H1 (cell line): ENCODE results near the gene CCL1. TPM values are rescaled to one million over a fixed set of nuclear protein-coding genes. Genes with fewer than 3 reads are reported as not detected.

Experiments used
- CTCF ChIA-PET: fragments of 300-600 bp; sonication (Branson Sonifier 250); formaldehyde crosslinking; loops from one replicate; lab custom pipeline; 2021; ENCODE audit not compliant: partially characterized antibody; lab: Charles Lee
- POLR2A ChIA-PET: fragments of 300-600 bp; sonication (Branson Sonifier 250); formaldehyde crosslinking; loops from one replicate; lab custom pipeline; 2021; ENCODE audit warnings: inconsistent platforms; ENCODE audit not compliant: partially characterized antibody; lab: Charles Lee
- DNase-seq, 2 experiments: peaks; one replicate each; pipeline versions ENCODE4 v3.0.0 to v3.0.0-alpha.2; 2010 to 2022; ENCODE audit warnings: low spot score in 2 of 2, low read depth in 1 of 2, mixed read lengths in 1 of 2
- FAIRE-seq: peaks from 2 replicates; lab custom pipeline; 2011; peaks lifted over from hg19 to GRCh38; lab: Jason Lieb, UNC
- H2AFZ ChIP-seq: 2 replicates; pipeline ENCODE4 v1.8.1; 2012; ENCODE audit warnings: low read length, inconsistent platforms
- H2AK5ac ChIP-seq: 2 replicates; pipeline ENCODE4 v1.6.1; 2013; ENCODE audit warnings: low read depth, low read length
- H2BK120ac ChIP-seq: replicated peaks from 2 replicates; pipeline ENCODE3; 2013; ENCODE audit warnings: low read depth, low read length, inconsistent platforms
- H2BK12ac ChIP-seq: 2 replicates; pipeline ENCODE4 v1.6.1; 2013; ENCODE audit warnings: low read depth, low read length
- H2BK15ac ChIP-seq: 2 replicates; pipeline ENCODE4 v1.6.1; 2013; ENCODE audit warnings: low read length
- H2BK20ac ChIP-seq: 2 replicates; pipeline ENCODE4 v1.6.1; 2013; ENCODE audit warnings: low read length
- H2BK5ac ChIP-seq: 2 replicates; pipeline ENCODE4 v1.6.1; 2013; ENCODE audit warnings: low read depth, low read length
- H3K14ac ChIP-seq: 2 replicates; pipeline ENCODE4 v1.6.1; 2013; ENCODE audit warnings: inconsistent platforms; ENCODE audit not compliant: insufficient read length
- H3K18ac ChIP-seq: 2 replicates; pipeline ENCODE4 v1.6.1; 2013; ENCODE audit warnings: low read length; ENCODE audit errors: extremely low read depth
- H3K23ac ChIP-seq: 2 replicates; pipeline ENCODE4 v1.6.1; 2013; ENCODE audit warnings: inconsistent platforms; ENCODE audit not compliant: insufficient read length
- H3K23me2 ChIP-seq: 2 replicates; pipeline ENCODE4 v1.6.1; 2013; ENCODE audit warnings: low read depth, low read length
- H3K27ac ChIP-seq: 2 replicates; pipeline ENCODE4 v1.6.1; 2011; ENCODE audit warnings: low read depth, low read length, inconsistent platforms
- H3K27me3 ChIP-seq, 4 experiments: replicated peaks in 1 of 4; 1 replicate in 1 of 4; 2 replicates in 3 of 4; pipeline versions ENCODE4 v1.6.1 to v1.8.1; 2011 to 2013; ENCODE audit warnings: low read length in 3 of 4, mild to moderate bottlenecking in 3 of 4, inconsistent platforms in 2 of 4, mixed read lengths in 2 of 4, moderate library complexity in 1 of 4; ENCODE audit not compliant: control insufficient read depth in 3 of 4, insufficient read depth in 3 of 4; ENCODE audit errors: extremely low read depth in 1 of 4
- H3K36me3 ChIP-seq, 4 experiments: 2 replicates each; pipeline versions ENCODE4 v1.6.1 to v1.8.1; 2011 to 2013; ENCODE audit warnings: mild to moderate bottlenecking in 4 of 4, low read length in 3 of 4, moderate library complexity in 2 of 4, control low read depth in 1 of 4, inconsistent platforms in 1 of 4; ENCODE audit not compliant: insufficient read depth in 4 of 4, control insufficient read depth in 2 of 4
- H3K4ac ChIP-seq: replicated peaks from 2 replicates; pipeline ENCODE3; 2013; ENCODE audit warnings: low read length, low read depth, mixed read lengths, inconsistent platforms; ENCODE audit not compliant: insufficient read length
- H3K4me1 ChIP-seq, 4 experiments: replicated peaks in 1 of 4; 1 replicate in 1 of 4; 2 replicates in 3 of 4; pipeline versions ENCODE4 v1.6.1 to v1.8.1; 2011 to 2013; ENCODE audit warnings: low read length in 3 of 4, inconsistent platforms in 2 of 4, mixed read lengths in 1 of 4; ENCODE audit not compliant: insufficient read depth in 4 of 4, control insufficient read depth in 3 of 4
- H3K4me2 ChIP-seq, 2 experiments: 2 replicates each; pipeline versions ENCODE4 v1.6.1 to v1.8.1; 2011 to 2013; ENCODE audit warnings: low read depth in 2 of 2, low read length in 2 of 2, control low read depth in 1 of 2, inconsistent platforms in 1 of 2, mild to moderate bottlenecking in 1 of 2; ENCODE audit not compliant: insufficient read depth in 1 of 2
- H3K4me3 ChIP-seq, 4 experiments: fragments of 200-600, 300-600 bp in 1 of 4; sonication (generic), shearing (Covaris generic), sonication (Bioruptor Twin) in 1 of 4; 2 replicates each; pipeline versions ENCODE4 v1.5.1 to v1.8.1; 2011 to 2016; ENCODE audit warnings: low read length in 4 of 4, low read depth in 3 of 4, control low read depth in 2 of 4, inconsistent platforms in 2 of 4, mild to moderate bottlenecking in 2 of 4, mixed read lengths in 1 of 4, moderate library complexity in 1 of 4; ENCODE audit not compliant: insufficient read depth in 2 of 4; ENCODE audit errors: extremely low read depth in 1 of 4
- H3K56ac ChIP-seq: replicated peaks from 2 replicates; pipeline ENCODE3; 2013; ENCODE audit warnings: low read depth, mild to moderate bottlenecking, mixed read lengths, low read length, inconsistent platforms; ENCODE audit not compliant: insufficient read length
- H3K79me1 ChIP-seq: 2 replicates; pipeline ENCODE4 v1.6.1; 2013; ENCODE audit warnings: low read depth, low read length, control low read depth
- H3K79me2 ChIP-seq, 2 experiments: 2 replicates each; pipeline versions ENCODE4 v1.6.1 to v1.8.1; 2012 to 2013; ENCODE audit warnings: low read length in 2 of 2, mild to moderate bottlenecking in 2 of 2, inconsistent platforms in 1 of 2; ENCODE audit not compliant: insufficient read depth in 2 of 2, control insufficient read depth in 1 of 2
- H3K9ac ChIP-seq, 4 experiments: replicated peaks in 1 of 4; 1 replicate in 1 of 4; 2 replicates in 3 of 4; pipeline versions ENCODE4 v1.6.1 to v1.8.1; 2011 to 2013; ENCODE audit warnings: low read depth in 3 of 4, low read length in 3 of 4, control low read depth in 2 of 4, mild to moderate bottlenecking in 2 of 4, moderate library complexity in 2 of 4, inconsistent platforms in 1 of 4; ENCODE audit errors: extremely low read depth in 1 of 4
- H3K9me3 ChIP-seq, 2 experiments: 2 replicates each; pipeline versions ENCODE4 v1.6.1 to v1.8.1; 2012 to 2013; ENCODE audit warnings: mild to moderate bottlenecking in 2 of 2, moderate library complexity in 2 of 2, control low read depth in 1 of 2, inconsistent platforms in 1 of 2, low read depth in 1 of 2, low read length in 1 of 2, mixed read lengths in 1 of 2; ENCODE audit not compliant: insufficient read depth in 2 of 2
- H4K20me1 ChIP-seq, 2 experiments: replicated peaks in 1 of 2; 2 replicates each; pipeline versions ENCODE3 to v1.8.1; 2011 to 2013; ENCODE audit warnings: inconsistent platforms in 2 of 2, low read length in 2 of 2, mild to moderate bottlenecking in 1 of 2; ENCODE audit not compliant: insufficient read depth in 2 of 2, control insufficient read depth in 1 of 2
- H4K5ac ChIP-seq: 2 replicates; pipeline ENCODE4 v1.6.1; 2013; ENCODE audit warnings: low read length, low read depth, mixed read lengths, inconsistent platforms; ENCODE audit not compliant: insufficient read length
- H4K8ac ChIP-seq: 2 replicates; pipeline ENCODE4 v1.8.0; 2013; ENCODE audit warnings: mild to moderate bottlenecking, moderate library complexity, low read length, inconsistent platforms; ENCODE audit not compliant: insufficient read depth; ENCODE audit errors: extremely low read depth
- H4K91ac ChIP-seq: replicated peaks from 2 replicates; pipeline ENCODE3; 2013; ENCODE audit warnings: low read length, mixed read lengths, inconsistent platforms; ENCODE audit not compliant: insufficient read length
- BACH1 ChIP-seq: IDR thresholded peaks from 2 replicates; pipeline ENCODE4 v1.6.1; 2012; ENCODE audit warnings: low read length, improper control_type of control experiment
- CHD2 ChIP-seq: IDR thresholded peaks from 2 replicates; pipeline ENCODE4 v1.6.1; 2012; ENCODE audit warnings: low read length, improper control_type of control experiment
- EZH2 ChIP-seq: fragments of 200-600 bp; sonication (generic); IDR thresholded peaks from 2 replicates; pipeline ENCODE4 v1.7.1; 2012; ENCODE audit warnings: low read depth, mild to moderate bottlenecking, moderate library complexity, low read length, inconsistent platforms; ENCODE audit not compliant: severe bottlenecking
- GABPA ChIP-seq: IDR thresholded peaks from 2 replicates; pipeline ENCODE4 v1.6.1; 2011; ENCODE audit warnings: mild to moderate bottlenecking, low read length, moderate library complexity, borderline replicate concordance; ENCODE audit not compliant: insufficient read depth
- HDAC2 ChIP-seq, 2 experiments: fragments of 300-600 bp in 1 of 2; sonication (generic) in 1 of 2; IDR thresholded peaks; 2 replicates each; pipeline ENCODE4 v1.6.1; 2011 to 2012; ENCODE audit warnings: low read depth in 2 of 2, low read length in 2 of 2, mild to moderate bottlenecking in 2 of 2, moderate library complexity in 2 of 2, borderline replicate concordance in 1 of 2, inconsistent platforms in 1 of 2
- HDAC6 ChIP-seq: IDR thresholded peaks from one replicate; pipeline ENCODE4 v1.7.1; 2012; ENCODE audit warnings: low read depth, mild to moderate bottlenecking, inconsistent platforms, low read length, moderate library complexity
- KDM4A ChIP-seq: IDR thresholded peaks from one replicate; pipeline ENCODE4 v1.7.1; 2012; ENCODE audit warnings: low read depth, mild to moderate bottlenecking, moderate library complexity, low read length, inconsistent platforms; ENCODE audit not compliant: severe bottlenecking
- NANOG ChIP-seq: IDR thresholded peaks from 2 replicates; pipeline ENCODE4 v1.6.1; 2011; ENCODE audit warnings: low read length, low read depth, mild to moderate bottlenecking, inconsistent platforms; ENCODE audit not compliant: insufficient read depth, poor library complexity, severe bottlenecking
- NRF1 ChIP-seq: IDR thresholded peaks from 2 replicates; pipeline ENCODE4 v1.6.1; 2011; ENCODE audit warnings: mild to moderate bottlenecking, low read depth, low read length, improper control_type of control experiment
- RXRA ChIP-seq: IDR thresholded peaks from 2 replicates; pipeline ENCODE4 v1.6.1; 2011; ENCODE audit warnings: low read depth, mild to moderate bottlenecking, low read length, moderate library complexity; ENCODE audit not compliant: insufficient read depth
- SP4 ChIP-seq: IDR thresholded peaks from 2 replicates; pipeline ENCODE4 v1.6.1; 2012; ENCODE audit warnings: low read length, inconsistent platforms
- SUZ12 ChIP-seq: fragments of 200-600 bp; sonication (generic); IDR thresholded peaks from 2 replicates; pipeline ENCODE4 v1.6.1; 2012; ENCODE audit warnings: mild to moderate bottlenecking, inconsistent platforms, low read length, moderate library complexity, mixed read lengths
- TAF1 ChIP-seq: IDR thresholded peaks from 2 replicates; pipeline ENCODE4 v1.6.1; 2011; ENCODE audit warnings: mild to moderate bottlenecking, low read depth, low read length
- TEAD4 ChIP-seq: IDR thresholded peaks from 2 replicates; pipeline ENCODE4 v1.6.1; 2012; ENCODE audit warnings: low read depth, low read length, inconsistent platforms, mixed read lengths
- YY1 ChIP-seq: IDR thresholded peaks from 2 replicates; pipeline ENCODE4 v1.6.1; 2011; ENCODE audit warnings: low read depth, mild to moderate bottlenecking, low read length
- WGBS, 2 experiments: shearing (Covaris generic) in 1 of 2; methylation state at CpG; one replicate each; pipeline versions ENCODE4 v1.1.6 to v1.1.7; 2013 to 2015; ENCODE audit warnings: low lambda C conversion rate in 2 of 2, mixed read lengths in 2 of 2, inconsistent platforms in 1 of 2, low coverage in 1 of 2, missing lambda C conversion rate in 1 of 2; ENCODE audit not compliant: insufficient replicate concordance in 2 of 2, insufficient coverage in 1 of 2, insufficient read length in 1 of 2; ENCODE audit errors: extremely low coverage in 1 of 2, missing lambda C conversion rate in 1 of 2; 5-methylcytosine and 5-hydroxymethylcytosine counted together
- polyA plus RNA-seq, 7 experiments: library from polyadenylated mRNA; depleted of rRNA in 3 of 7; stranded (reverse) in 5 of 7; unstranded in 2 of 7; fragments of >200 nt in 5 of 7; fragments of 200-250 nt in 2 of 7; gene quantifications; 1 replicate in 5 of 7; 2 replicates in 1 of 7; 4 replicates in 1 of 7; pipeline versions ENCODE4 v1.2.1 to v1.2.3, GENCODE V29; 2011 to 2013; ENCODE audit warnings: missing spikeins in 2 of 7, mixed read lengths in 2 of 7
- total RNA-seq: library from RNA; stranded (reverse); fragmentation: NEBNext Ultra II Directional; extraction: Animal tissue kit (Norgen Biotek cat#: 25700); gene quantifications from 2 replicates; pipeline ENCODE4 v1.2.1, GENCODE V29; 2021

Gene CCL1
- total and polyA plus RNA-seq, 2 of the 8 experiments (the other 6 are each of a cell fraction or from before 2014, with no cell fraction given): not detected

- Histone ChIP-seq H2BK5ac (no peak overlapping the region), H3K79me1 (no peaks in the 10 kb centered on the region), H3K36me3 (no peaks in the 10 kb centered on the region), H4K8ac (no peak overlapping the region), H2BK15ac (no peak overlapping the region), H3K4me1 (peaks cover 0 to 4% (median 0%) of the 10 kb centered on the region in 4 experiments; a peak in 2 of 7 replicates), H3K18ac (no peak overlapping the region), H2AFZ (no peak overlapping the region), H4K91ac (no peak overlapping the region), H2BK12ac (no peak overlapping the region), H3K14ac (no peak overlapping the region), H3K4ac (no peak overlapping the region), H3K4me3 (no peak overlapping the region), H3K56ac (no peak overlapping the region), H3K9me3 (no peaks in the 10 kb centered on the region), H3K9ac (no peak overlapping the region), H4K20me1 (no peaks in the 10 kb centered on the region), H4K5ac (no peak overlapping the region), H3K27me3 (no peaks in the 10 kb centered on the region; a peak in 2 of 7 replicates), H3K27ac (no peak overlapping the region), H3K4me2 (no peak overlapping the region), H2AK5ac (no peak overlapping the region), H3K23me2 (no peaks in the 10 kb centered on the region), H3K23ac (no peak overlapping the region), H2BK20ac (no peak overlapping the region), H3K79me2 (no peaks in the 10 kb centered on the region), H2BK120ac (no peak overlapping the region)
- CTCF ChIA-PET: interaction anchor here (1.4 to 3.1 kb wide), 2 partner anchors 17 to 40 kb away, joined by 3 to 10 read pairs; no protein-coding TSS in a partner anchor
- FAIRE-seq (no peak), DNase-seq (no peak)
- POLR2A ChIA-PET: no interaction called here
- WGBS, 2 experiments: 86% methylated on average over 5 of the region's 5 CpGs; no CpG with 5 or more reads in 1 of the 2 experiments
- TF ChIP-seq NRF1 (no peak), SUZ12 (no peak), CHD2 (no peak), BACH1 (no peak), YY1 (no peak), KDM4A (no peak), SP4 (no peak), EZH2 (no peak), RXRA (no peak), GABPA (no peak), TAF1 (no peak), NANOG (no peak), TEAD4 (no peak), HDAC6 (no peak), HDAC2 (IDR thresholded peaks at IDR 0.05; ENCODE audit: borderline replicate concordance in 1 of 2, low read depth in 2 of 2, low read length in 2 of 2) (no peak)
These were observed 38.1 kb upstream of the CCL1 start for GRCh38 chr17:34401165-34401564.
